Epidermal melanocyte (primary cell): ENCODE data around the gene BRINP2.

Experiments
- DNase-seq: peaks from one replicate; pipeline ENCODE4 v3.0.0; 2011; ENCODE audit warnings: low spot score; ENCODE audit not compliant: insufficient read length

Gene BRINP2

DNA sequence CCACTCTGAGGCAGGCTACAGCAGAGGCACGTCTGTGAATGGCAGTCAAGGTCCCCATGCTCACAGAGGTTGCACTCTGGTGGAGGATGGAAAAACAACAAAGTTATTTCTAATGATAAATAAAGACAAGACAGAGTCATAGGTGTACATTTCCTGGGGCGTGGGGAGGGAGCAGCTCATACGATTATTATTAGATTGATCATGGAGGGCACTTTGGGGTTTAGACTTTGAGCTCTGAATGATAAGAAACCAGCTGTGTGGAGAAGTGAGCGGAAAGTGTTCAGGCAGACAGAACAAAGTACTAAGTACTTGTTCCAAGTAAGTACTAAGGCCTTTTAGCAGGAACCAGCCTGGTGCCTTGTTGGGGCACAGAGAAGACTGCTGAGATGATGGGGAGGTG is 86.8 kb downstream of the BRINP2 start:
- DNase-seq = no peak

DNA sequence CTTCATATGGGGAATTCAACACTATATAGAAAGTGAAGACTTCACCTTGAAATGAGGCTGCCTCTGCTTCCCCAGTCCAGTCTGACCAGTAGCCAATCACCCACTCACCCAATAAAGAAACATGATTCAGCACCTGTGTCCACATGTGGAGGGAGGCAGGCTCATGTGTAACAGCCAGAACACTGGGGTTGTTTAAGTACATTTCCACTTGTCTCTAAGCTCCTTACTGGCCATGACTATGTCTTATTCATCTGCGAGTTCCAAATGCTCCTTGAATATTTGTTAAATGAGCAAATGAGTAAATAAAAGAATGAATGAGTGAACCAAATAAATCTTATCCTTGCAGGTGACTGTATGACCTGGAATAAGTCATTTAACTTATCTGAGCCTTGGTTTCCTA is 100.1 kb downstream of the BRINP2 start:
- no peak for DNase-seq

DNA sequence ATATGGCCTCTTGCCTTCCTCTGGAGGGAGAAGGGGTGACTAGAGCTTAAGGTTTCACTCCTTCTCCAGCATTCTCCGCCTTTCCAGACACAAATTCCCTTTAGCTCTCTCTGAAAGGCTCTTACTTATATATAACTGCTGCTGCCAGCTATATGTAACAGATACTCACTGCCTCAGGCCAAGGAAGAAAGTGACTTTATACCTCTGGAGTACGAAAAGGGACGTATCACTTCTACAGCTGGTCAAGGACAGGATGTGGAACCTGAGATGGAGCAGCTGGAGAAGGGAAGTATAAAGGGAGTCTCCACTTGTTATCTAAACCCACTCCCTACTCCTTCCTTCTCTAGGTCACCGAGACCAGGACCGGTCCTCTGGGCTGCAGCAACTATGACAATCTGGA is 102.4 kb downstream of the BRINP2 start:
- DNase-seq = no peak

DNA sequence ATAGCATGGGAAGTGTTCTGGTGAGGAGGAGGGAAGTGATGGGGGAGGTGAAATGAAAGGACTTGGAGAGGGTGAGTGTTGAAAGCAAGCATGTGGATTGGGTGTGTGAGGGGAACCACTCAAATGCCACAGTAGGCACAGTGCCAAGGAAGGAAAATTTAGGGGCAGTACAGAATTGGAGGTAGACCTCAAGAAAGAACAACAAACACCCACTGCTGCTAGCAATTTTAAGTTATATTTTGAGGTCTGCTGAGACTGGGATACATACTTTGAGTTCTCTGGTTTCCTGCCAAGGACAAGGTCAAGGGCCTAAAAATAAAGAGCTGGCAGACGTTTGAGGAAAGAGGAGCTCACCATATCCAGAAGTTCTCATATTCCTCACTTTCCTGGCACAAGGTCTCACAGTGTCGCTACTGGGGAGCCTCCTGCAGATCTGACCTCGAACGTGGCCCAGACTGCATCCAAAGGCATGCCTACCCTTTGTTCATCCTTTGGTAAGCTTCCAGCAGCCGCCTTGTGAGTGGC is 104.0 kb downstream of the BRINP2 start:
- DNase-seq = no peak

DNA sequence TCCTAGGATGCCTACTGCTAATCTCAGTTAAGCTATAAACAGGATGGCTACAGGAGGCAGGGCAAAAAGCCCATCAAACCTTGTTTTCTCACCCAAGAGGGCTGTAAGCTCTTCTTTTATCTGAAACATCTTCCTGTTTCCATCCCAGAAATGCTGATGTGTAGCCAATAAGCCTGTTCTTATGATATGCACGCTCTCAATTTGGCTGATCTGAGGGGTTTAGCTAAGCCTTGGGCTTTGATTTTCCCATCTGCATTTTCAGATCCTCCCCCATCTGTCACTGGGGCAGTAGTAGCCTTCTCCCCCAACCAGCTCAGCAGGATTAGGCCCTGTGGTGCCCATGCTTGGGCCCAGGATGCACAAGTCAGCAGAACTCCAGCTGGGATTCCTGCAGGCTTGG is 105.0 kb downstream of the BRINP2 start:
- no peak for DNase-seq

DNA sequence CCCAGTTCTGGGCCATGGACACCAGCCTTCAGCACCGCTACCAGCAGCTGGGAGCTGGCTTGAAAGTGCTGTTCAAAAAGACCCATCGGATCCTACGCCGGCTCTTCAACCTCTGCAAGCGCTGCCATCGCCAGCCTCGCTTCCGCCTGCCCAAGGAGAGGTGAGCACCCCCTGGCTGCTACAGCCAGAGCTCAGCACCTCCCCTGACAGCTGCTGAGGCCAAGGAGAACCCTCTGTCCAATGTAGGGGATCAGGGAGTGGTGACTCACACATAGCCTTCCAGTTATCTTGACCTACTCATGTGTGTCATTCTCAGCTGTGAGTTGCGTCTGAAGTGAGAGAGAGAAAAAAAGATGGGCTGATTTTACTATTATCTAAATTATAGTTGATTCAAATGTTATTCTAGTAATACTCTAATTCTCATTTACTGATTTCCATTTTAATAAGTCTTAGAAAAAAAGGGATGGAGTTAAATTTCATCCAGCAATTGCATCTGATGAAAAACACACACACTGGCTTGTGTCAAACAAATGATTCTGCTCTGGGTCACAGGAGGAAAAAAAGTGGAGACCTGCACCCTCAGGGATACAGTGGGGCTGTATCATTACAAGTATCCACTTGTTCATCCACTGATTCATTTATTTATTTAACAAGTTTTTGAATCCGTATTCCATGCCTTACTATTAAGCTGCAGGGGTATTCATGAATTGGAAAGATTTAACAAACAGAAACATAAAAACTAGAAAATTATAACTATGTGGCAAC is 108.0 kb downstream of the BRINP2 start:
- no peak for DNase-seq

DNA sequence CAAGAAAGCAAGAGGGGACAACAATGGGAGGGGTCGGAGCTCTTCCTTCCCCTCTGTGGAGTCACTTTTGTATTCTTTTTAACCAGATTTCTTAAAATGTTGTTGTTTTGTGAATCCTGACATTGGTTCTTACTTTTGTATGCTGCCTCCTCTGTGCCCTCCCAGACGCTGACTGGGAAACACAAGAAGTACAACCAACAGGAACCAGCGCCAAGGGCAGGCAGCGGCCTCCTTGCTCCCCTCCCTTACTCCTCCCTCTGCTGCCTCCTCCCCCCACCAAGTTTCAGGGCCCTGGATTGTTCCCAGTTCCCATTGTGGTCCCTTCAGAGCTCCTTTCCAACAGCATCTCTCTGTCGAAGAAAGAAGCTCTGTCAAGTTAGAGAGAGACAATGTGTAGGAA is 111.1 kb downstream of the BRINP2 start:
- no peak for DNase-seq

DNA sequence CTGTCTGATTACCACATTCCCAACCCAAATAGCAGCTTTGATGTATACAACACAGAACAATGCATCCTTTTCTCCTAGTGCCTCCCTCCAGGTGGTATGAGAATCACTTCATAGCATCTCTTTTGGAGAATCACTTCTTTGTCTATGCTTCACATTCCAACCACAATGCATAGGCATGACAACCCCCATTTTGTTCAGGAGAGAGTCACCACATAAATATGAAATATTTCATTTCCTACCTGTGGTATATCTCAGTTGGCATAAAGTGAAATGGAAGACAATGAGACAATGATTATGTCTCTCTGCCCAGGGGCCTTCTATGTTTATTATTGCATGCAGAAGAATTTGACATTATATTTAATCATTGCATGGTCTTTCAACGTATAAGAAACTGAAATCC is 112.2 kb downstream of the BRINP2 start:
- DNase-seq = no peak

DNA sequence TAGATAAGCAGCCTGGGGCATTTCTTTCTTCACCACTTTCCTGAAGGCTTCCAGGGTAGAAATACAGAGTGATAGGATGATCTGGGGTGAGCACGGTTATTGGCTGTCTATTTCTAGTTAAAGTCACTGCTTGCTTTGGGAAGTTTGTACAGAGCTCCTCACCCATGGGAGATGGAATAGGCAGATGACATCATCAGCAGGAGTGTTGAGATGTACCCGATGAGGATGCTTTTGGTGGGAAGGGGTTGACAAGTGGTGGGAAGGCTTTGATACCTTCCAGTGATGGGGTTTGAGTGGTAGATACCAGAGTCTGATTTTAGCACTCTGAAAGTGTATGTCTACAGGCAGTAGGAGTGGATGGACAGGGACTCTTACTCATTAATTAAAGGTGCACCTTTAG is 112.6 kb downstream of the BRINP2 start:
- no peak for DNase-seq

DNA sequence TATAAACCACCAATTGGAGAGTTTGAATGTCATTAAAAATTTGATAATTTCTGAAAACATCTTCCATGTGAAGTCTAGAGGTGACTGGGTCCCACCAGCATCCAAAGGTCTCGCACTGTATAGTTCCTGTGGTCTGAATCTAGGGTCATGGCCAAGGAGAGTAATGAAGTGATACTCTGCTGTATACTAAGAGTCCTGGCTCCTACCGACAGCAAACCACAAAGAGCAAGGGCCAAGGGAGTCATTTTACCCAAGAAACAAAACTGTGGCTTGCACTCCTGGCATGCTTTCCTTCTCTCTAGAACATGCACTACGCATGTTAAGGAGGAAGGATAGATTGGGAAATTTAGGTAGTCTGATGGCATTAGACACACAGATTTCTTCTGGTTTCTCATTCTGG is 115.6 kb downstream of the BRINP2 start:
- DNase-seq = no peak

DNA sequence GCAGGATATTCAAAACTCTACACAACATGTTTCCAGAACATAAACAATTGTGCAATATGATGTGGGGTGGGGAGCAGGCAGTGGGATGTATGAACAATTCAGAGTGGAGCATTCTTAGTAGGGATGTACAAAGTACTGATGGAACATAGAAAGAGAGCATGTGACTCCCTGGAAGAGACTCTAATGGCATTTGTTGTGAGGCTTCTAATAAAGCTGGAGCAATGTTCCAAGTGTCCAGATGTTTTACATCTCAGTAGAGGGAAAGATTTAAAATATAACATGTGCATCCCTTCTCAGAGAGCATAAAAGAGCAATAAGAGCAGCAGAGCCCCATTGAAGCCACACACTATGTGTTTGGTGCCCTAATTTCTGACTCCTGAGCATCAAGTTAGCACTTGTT is 116.5 kb downstream of the BRINP2 start:
- no peak for DNase-seq

DNA sequence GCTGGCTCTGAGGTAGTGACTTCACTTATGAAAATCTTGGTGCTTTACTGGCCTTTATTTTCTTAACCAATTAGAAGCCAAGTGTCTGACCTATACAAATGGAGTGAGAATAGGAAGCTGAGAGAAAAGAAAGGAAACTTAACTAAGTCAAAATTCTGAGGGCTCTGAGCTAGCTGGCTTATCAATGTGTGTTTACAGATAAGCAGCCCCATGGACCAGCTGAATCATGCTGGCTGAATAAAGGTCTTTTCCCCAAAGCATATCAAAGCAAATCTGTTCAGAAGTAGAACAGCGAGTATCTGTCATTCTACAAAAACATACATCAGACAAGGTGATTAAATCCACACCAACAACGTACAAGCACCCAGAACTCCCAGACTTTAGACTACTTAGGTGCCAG is 117.2 kb downstream of the BRINP2 start:
- no peak for DNase-seq

DNA sequence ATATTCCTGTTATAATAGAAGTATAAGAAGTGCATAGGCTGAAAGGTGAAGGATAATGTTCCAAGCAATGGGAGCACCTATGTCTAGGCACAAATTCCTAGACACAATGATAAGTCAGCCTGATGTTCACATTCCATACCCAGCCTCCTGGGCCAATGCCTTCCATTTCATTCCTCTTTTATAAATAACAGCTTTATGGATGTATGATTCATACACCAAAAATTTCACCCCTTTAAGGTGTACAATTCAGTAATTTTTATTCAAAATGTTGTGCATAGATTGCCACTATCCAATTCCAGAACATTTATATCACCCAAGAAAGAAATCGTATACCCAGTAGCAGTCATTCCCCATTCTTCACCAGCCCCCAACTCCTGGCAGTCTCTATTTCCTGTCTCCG is 118.8 kb downstream of the BRINP2 start:
- no peak for DNase-seq

DNA sequence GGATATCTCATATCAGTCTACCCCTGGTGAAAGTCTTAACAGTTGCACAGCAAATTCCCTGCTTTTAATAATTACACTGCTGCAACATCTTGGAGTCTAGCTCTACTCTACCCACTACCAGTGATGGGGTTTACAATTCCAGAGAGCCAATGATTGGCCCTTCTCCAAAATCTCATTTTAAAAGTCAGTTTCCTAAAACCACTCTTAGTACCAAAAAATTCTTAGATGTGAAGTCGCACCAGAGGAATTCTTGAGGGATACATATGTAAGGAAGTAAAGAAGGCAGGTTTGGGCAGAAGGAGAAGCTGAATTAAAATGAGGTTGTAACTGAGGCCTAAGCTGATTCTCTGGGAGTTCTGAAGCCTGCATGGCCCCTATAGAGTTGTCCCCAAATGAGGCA is 129.7 kb downstream of the BRINP2 start:
- DNase-seq = no peak

DNA sequence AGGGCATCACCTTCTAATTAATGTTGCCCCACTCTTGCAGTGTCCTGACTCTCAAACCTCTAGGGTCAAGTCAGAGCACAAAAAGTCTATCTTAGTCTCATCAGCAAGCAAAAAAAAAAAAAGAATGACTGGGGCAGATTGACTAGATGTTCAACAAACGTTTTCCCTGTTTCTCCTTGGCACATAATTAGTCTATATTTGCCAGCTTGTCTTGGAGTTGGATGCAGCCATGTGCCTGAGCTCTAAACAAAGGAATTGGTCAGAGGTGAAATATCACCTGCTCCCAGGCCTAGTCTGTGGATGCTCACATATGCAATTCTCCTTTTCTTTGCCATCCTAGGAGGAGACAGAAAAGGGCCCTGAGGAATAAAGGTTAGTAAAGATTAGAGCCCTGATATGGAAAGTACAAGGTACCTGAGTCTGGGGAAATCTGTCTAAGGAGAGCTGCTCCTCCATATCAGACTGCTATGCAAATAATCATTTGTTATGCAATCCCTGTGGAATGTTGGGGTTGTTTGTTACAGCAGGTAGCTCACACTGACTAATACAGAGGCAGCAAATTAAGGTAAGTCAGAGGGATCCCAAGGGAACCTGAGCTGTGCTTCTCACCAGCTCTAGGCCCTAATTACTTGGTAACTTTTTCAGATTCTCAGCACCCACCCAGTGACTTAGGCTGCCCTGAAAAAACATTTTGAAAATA is 130.8 kb downstream of the BRINP2 start:
- DNase-seq = no peak

DNA sequence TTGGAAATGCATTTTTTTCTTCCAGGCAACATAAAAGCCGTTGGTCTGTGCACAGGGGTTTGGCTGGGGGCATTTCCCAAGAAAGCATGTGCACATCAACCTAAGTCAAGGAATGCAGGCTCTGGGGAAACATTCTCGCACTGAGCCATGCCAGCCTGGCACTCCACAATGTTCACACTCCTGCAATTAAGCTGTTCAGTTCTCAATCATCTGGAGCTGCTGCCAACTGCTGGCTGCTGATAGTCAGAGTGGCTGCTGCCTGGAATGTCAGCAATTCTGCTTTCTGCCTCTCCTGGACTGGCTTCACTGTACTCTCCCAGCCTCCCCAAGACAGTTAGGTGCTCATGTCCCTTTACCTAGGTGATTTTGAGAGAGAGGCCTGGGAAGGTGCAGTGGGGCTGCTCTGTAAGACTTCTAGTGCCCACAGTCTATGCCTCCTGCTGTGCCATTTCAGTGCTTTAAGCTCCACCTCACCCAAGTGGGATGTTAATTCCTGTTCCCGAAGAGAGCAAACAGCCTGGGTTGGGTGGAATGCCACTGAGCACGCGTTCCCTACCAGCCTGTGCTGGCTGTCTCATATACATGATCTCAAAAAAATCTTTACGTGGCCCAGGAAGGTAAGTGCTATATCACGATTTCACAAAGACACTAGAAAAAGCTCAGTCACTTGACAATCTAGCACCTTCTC is 131.7 kb downstream of the BRINP2 start:
- DNase-seq = no peak

DNA sequence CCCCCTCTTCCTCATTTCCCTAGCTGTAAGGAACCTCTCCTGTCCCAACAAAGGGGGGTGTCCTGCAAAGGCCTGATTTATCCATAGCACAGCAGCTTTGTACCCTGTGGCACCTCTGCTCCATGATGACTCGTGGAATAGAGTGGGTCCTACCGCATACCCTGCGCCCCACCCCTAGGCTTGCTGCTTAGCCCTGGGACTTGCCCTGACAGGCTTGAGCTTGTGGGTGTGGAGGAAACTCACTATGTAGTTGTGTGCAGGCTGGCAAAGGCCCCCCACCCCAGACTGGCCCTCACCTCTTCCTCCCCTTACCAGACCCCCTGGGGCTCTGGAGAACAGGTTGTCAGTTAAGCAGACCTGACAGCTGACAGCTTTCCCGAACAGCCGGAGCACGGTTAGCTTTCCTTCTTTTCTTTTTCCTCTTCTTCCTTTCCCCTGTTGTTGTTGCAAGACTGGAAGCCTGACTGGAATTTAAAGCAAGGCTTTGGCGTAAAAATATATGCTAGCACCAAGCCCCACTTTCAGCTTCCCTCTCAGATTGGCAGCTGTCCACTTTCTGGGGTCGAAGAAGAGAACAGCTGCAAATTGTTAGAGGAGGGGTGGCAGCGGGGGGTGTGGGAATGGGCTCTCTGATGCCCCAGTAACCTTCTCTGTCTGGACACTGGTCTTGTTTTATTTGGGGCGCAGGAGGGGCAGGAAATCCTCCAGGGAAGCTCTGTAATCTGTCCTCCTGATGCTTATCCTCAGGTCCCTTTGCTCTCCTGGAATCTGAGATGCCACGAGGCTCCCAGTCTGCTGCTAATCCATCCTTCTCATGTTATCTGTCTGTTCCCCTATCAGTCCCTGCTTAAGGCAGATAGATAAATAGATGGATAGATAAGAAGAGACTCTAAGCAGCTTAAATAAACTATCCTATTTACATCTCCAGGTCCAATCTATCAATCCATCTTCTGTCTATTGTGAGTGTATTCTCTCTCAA is 134.6 kb downstream of the BRINP2 start:
- no peak for DNase-seq

DNA sequence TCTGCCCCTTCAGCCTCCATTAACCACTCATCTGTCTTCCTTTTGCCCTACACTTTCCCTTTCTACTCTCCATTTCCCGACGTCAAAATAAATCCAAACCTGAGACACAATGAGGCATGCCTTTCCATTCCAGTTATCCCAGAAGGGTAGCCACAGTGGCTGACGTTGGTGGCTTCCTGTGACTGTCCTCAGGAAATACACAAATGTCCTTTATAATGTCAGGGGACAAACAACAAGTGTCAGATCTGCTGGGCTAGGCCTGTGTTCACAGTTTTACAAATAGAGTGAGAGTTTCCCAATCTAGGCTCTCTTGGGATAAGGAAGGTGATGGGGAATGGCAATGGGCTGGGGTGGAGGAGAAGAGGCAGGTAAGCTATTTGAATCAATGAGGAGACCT is 135.3 kb downstream of the BRINP2 start:
- no peak for DNase-seq

DNA sequence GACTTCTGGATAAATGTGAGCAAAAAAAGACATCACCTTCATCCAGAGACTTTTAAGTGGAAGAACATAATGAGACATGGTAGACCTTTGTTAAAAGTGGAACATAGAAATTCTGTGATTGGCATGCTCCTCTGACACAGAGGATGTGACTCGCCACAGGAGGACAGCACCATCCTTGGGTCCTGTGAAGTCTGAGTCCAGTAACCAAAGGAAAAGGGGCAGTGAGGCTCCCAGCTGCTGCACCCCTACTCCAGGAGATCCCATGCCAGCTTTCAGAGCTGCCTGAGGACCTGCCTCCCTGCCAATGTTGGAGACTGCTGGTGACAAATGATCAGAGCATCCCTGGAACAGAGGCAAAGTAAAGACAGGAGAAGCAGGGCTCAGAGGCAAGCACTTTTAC is 136.2 kb downstream of the BRINP2 start:
- DNase-seq = no peak

DNA sequence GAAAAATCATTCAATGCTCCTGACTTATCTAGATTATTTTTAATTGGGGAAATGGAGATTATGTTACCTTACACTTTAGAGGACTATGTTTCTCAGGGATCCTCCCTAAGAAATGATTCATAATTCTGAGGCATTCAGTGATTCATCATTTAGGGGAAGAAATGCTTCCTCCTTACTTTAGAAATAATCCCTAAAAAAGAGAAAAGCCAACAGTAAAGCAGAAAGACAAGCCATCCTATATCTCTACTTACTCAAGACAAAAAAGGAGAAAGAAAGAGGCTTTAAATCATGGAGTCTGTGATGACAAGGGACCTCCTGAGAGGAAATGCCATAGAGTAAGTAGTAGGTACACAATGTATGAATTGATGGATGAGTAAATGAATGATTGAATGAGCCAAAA is 137.0 kb downstream of the BRINP2 start:
- no peak for DNase-seq

DNA sequence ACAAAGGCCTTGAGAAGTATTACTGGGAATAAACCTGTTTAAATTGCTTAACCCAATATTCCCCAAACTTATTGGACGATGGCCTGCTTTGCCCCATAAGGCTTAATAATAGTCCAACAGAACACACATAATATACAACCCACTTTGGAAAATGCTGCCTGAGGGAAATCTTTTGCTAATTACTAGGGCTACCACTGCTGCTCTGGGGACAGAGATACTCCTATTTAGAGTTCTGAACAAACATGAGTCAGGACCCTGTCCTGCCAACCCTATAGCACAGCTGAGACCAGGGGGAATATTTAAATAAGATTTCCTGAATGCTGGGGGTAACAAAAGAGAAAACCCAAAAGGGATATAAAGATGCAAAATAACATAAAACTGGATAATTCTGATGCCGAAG is 139.1 kb downstream of the BRINP2 start:
- no peak for DNase-seq
